Stimulated activated CD8-positive, alpha-beta memory T cell treated with anti-CD3 and anti-CD28 coated beads, Interleukin-15, amount 100 ng/mL, for 4 hours (primary cell): ENCODE measurements around the gene CNOT1.
"Not testable (repeated sequence)": the region's sequence is repeated elsewhere in the genome, so short reads cannot be mapped to it uniquely, and the experiment has no call there.

ENCODE experiments used
- DNase-seq, 2 donors: peaks; one replicate each; pipeline ENCODE4 v3.0.0-alpha.2; 2020; ENCODE audit warnings: low read depth in 2 of 2

The CNOT1 gene

GRCh38 chr16:58503166-58503862 lies 126.3 kb downstream of the CNOT1 start:
- DNase-seq, result no peak

DNA sequence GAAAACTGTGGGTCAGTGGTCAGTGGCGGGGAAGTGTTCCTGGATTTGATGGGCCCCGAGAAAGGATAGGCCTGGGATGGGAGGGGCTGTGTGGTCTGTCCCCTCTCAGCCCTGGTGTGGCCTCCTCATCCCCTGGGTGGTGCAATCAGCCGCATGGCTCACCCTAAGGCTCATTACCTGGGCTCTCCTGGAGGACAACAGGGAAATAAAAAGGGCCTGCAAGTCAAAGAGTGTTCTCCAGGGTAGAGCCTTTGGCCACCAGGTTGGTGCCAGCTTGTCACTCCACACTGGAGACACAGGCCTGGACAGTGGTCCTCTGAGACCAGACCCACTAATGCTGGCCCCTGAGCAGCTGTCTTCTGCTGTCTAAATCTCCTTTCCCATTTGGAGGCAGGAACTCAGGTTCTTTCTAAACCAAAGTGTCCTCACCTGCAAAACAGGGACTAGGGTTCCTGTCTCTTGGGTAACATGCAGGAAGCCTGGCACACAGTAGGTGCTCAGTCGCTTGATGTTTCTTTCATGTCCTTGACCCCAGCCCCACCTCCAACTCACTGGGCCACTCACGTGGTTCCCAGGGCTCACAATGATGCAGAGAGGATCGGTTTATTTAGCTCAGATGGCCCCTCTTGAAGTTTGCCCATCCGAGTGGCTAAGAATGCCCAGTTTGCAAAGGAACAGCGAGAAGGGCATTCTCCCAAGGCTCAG lies 127.3 kb downstream of the CNOT1 start:
- no peak for DNase-seq

DNA sequence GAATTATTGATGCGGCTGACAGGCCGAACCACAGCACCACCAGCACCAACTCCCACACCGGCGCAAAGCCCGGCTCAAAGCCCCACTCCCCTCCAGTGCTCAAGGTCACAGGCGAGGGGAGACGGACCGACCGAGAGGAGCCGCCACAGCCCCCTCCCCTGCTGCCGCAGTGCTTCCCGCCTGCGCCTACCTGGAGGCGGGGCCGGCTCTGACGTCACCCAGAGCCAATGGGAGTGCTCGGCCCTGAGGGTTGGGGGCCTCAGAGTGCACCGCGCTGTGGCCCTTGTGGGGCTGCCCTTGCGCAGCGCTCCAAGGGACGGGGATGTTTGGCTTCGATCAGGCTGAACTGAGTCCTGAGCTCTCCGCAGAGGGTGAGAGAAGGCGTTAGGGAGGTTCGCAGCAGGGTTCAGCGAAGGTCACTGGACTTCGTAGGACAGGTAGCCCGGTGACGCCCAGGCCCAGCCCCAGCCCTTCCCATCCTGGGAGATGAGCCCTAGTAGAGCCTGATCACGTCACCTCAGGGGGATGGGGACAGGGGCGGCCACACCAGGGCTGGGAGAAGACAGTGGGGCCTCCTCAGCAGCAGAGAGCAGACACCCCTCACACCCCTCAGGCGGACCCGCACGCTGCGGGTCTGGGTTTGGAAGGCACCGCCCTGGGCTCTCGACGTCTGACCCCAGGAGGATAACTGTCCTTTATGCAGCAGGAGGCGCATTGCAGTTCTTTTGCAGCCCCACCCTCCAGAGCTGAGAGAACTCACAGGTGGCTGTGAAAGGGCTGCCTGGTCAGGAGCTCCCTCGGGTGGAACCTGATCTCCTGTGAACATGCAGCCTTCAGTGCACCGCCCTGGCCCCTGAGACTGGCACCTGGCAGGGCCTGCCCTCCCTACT lies 128.1 kb downstream of the CNOT1 start:
- no peak for DNase-seq

- DNase-seq, result no peak
These were observed 129.0 kb downstream of the CNOT1 start for GRCh38 chr16:58500430-58501241.

GRCh38 chr16:58499615-58500351 lies 129.8 kb downstream of the CNOT1 start, which contains the start of gene NDRG4:
NDRG4 (plus strand) TSS chr16:58500143; CDS start chr16:58500249, 106 bp downstream.
- no peak for DNase-seq

DNA sequence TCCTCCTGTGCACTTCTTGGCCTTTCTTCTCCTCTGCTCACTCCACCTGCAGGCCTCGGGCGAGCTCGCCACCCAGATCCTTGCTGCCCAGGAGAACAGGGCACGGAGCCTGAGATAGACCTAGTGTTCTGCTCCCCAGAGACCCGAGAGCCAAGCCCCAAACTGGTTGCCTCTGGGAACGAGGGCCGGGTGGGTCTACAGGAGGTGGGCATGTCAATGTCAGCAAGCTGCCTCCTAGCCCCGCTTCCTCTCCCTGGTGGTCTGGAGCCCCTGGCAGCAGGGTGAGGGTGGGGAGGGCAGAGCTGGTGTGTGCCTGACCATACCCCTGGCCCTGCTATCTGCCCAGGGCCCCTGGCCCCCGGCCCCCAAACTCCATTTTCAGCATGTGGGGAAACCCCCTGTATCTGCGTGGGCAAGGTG lies 130.5 kb downstream of the CNOT1 start:
- no peak for DNase-seq

DNA sequence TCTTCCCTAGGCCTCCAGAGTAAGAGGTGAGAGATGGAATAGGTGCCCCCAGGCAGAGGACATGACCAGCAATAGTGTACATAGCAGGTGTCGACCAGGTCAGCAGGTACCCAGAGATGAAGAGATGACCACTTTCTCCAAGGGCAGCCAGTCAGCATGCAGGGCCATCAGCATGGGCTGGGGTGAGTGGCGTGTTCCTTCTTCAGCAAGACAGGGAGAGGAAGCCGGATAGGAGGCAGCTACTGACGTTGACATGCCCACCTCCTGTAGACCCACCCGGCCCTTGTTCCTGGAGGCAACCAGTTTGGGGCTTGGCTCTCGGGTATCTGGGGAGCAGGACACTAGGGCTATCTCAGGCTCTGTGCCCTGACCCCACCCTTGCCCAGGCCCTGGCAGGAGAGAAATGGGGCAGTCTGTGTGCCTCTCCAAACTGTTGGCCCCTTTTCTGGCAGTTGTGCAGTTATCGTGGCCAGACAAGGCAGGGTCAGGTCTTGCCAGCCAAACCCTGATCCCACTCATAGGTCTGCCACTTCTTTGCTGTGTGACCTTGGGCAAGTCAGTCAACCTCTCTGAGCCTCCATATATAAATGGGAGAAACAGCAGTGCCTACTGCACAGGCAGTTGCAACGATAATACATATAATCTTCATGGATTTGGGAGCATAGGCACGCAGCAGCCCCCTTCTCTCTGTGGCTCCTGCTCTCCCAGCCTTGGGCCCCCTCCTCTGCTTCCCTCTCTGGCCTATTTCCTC lies 131.1 kb downstream of the CNOT1 start:
- DNase-seq, result no peak

GRCh38 chr16:58497935-58498334 lies 131.7 kb downstream of the CNOT1 start:
- DNase-seq, result no peak

DNA sequence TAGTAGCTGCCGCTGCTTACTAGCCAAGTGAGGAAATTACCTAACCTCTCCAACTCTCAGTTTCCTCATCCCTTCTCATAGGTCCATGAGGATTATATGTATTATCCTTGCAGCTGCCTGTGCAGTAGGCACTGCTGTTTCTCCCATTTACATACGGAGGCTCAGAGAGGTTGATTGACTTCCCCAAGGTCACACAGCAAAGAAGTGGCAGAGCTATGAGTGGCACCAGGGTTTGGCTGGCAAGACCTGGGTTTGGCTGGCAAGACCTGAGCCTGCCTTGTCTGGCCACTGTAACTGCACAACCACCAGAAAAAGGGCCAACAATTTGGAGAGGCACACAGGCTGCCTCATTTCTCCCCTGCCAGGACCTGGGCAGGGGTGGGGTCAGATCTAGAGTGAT lies 132.2 kb downstream of the CNOT1 start:
- DNase-seq, result no peak

GRCh38 chr16:58495521-58496331 lies 133.9 kb downstream of the CNOT1 start:
- DNase-seq, result no peak

DNA sequence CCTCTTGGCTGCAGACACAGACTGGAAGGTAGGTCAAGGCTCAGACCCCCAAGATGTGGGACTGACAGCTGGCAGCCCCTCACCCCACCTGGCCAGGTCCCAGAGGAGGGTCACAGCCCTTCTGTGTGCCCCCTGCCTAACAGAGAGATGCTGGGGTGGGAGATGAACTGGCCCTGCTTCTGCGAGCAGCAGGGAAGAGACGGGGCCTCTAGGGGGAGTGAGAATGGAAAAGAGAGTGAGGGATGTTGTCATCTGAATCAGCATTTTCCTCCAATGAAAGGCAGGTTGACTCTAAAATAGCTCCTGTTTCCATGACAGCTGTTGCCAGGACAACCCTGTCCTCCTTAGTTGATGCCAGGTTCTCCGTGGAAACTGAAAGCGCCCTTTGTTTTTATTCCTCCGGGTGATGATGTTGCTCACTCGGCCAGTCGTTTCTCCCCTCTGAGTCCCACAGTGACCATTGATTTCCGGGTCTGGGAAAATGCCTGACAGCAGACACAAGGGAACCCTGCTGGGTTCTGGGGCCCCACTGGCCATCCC lies 134.6 kb downstream of the CNOT1 start:
- no peak for DNase-seq

GRCh38 chr16:58493756-58494431 lies 135.7 kb downstream of the CNOT1 start:
- DNase-seq, result no peak

GRCh38 chr16:58492735-58493134 lies 136.9 kb downstream of the CNOT1 start:
- no peak for DNase-seq

- DNase-seq, result no peak
These were observed 137.6 kb downstream of the CNOT1 start for GRCh38 chr16:58492066-58492465.

GRCh38 chr16:58490539-58490938 lies 139.1 kb downstream of the CNOT1 start:
- DNase-seq, result not testable (repeated sequence)

- no peak for DNase-seq
These were observed 139.6 kb downstream of the CNOT1 start for GRCh38 chr16:58490065-58490464.

DNA sequence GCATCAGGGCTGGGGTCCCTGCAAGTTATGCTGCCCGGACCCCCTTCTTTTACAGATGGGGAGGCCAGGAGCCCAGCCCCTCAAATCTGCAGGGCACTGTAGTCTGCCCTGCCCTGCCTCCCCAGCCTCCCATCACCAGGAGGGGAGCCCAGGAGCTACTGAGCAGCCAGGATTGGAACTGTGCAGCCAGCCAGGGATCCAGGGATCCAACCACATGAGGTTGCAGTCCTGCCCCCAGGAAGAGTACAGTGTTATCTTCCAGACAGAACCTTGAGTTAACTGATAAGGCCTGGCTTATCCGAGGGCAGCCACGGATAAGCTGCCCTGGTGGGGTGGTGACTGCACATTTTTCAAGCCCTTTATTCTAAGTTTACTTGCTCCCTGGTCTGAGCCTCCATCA lies 141.1 kb downstream of the CNOT1 start:
- no peak for DNase-seq
